ENCODE results near the gene PDGFD. TPM values are rescaled to one million over a fixed set of nuclear protein-coding genes. Genes with fewer than 3 reads are reported as not detected.

Gene PDGFD
- total RNA-seq, 2 experiments from 2014 or later = not detected

DNA sequence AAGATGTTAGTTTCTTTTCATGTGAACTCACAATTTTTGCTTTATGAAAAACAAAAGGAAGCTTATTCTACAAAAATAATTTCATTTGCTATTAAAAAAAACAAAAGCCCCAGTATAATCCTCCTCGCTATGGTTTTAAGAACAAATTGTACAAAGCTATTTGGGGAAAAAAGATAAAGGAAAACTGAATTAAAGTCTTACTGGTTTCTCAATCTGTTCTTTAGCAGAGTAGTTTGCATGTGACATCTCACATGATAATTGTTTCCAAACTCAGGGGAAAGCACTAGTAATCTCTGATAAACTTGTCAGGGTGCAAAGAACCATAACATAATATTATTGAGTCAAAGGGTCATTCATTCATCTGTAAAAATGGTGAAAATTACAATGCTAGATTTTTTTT lies 130.4 kb downstream of the PDGFD start:
- H3K9me3 Mint-ChIP-seq = no peaks in the 10 kb centered on the region
- intact Hi-C loops (cut with micrococcal nuclease) = no loop called here
- no peak for DNase-seq
- H3K4me1 Mint-ChIP-seq (ENCODE audit: low read depth) = no peaks in the 10 kb centered on the region
- CTCF ChIA-PET = no interaction called here
- H3K4me3 Mint-ChIP-seq = no peak overlapping the region
- H3K27ac Mint-ChIP-seq = no peak overlapping the region
- no peaks in the 10 kb centered on the region for H3K36me3 Mint-ChIP-seq (ENCODE audit: low read depth)
- no peaks in the 10 kb centered on the region for H3K27me3 Mint-ChIP-seq (ENCODE audit: low read depth)

DNA sequence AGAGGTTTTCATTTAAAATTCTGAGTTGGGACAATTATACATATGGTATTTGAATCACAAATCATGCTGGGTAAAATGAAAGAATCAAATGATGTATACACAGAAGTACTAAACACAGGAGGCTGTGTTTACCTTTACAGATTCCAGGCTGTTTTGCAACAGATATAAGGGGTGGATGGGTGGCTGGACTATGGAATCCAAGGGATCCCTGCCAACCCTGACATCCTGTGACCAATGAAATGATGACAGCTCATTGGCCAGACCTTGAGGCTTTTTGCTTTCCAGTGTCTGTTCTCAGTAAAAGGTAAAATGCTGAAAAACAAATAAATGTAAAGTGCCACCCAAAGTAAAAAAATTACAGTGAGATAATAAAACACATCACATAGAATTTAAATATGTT lies 130.8 kb downstream of the PDGFD start:
- no peaks in the 10 kb centered on the region for H3K27me3 Mint-ChIP-seq (ENCODE audit: low read depth)
- no peaks in the 10 kb centered on the region for H3K9me3 Mint-ChIP-seq
- no peak for DNase-seq
- H3K27ac Mint-ChIP-seq = no peak overlapping the region
- intact Hi-C loops (cut with micrococcal nuclease) = no loop called here
- H3K36me3 Mint-ChIP-seq (ENCODE audit: low read depth) = no peaks in the 10 kb centered on the region
- CTCF ChIA-PET = no interaction called here
- H3K4me1 Mint-ChIP-seq (ENCODE audit: low read depth) = no peaks in the 10 kb centered on the region
- no peak overlapping the region for H3K4me3 Mint-ChIP-seq

DNA sequence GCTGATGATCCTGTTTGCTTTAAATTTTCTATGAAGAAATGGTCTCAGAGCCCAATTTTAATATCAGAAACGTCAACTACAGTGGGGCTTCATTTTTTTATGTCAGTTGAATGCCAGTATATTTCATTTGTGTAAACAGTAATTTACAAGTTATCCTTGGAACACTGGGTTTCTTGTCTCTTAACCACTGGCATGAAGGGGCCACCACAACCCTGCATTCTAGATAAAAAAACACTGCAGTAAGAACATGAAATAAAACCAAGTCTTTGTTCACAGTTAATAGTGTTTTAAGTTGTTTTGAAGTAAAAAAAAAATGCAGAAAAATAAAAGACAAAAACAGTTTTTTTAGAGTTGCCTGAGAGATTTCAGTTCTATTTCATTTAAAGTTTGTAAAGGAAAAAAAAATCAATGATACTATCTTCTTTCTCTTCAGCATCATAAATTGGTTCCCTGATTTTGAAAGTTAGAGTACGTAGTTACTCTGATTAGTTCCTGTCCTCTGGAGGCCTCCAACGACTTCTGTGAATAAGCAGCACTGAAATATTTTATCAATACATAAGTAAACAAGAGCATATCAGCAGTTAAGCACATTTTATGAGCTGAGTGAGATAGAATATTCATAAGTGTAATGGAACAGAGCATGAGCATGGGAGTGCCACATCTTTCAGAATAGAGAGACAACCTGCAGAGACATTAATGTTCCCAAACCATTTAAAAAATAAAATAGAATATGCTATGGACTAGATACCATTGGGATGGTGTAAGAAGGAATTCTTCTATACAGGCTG lies 135.3 kb downstream of the PDGFD start:
- Mint-ChIP-seq H3K4me1 (ENCODE audit: low read depth) (no peaks in the 10 kb centered on the region), H3K36me3 (ENCODE audit: low read depth) (no peaks in the 10 kb centered on the region)
- CTCF ChIA-PET = no interaction called here

DNA sequence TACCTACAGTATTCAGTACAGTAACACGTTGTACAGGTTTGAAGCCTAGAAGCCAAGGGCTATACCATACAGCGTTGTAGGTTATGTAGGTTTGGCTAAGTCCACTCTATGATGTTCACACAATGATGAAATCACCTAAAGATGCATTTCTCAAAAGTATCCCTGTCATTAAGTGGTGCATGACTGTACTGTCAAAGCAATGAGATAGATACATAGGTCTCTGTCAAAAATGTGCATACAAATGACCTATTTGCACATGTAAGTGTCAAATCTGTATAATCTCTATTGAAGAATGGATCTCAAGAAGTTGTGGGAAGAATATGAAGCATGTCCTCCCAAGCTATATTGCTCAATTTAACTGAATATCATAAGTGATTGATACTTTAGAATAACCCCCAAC lies 139.4 kb downstream of the PDGFD start:
- Mint-ChIP-seq H3K27ac (no peak overlapping the region), H3K27me3 (ENCODE audit: low read depth) (no peaks in the 10 kb centered on the region), H3K4me1 (ENCODE audit: low read depth) (no peaks in the 10 kb centered on the region), H3K9me3 (no peaks in the 10 kb centered on the region), H3K36me3 (ENCODE audit: low read depth) (no peaks in the 10 kb centered on the region), H3K4me3 (no peak overlapping the region)
- DNase-seq = no peak
- CTCF ChIA-PET = interaction anchor here (0.7 kb wide), 1 partner anchor 332 kb away, joined by 3 read pairs; no protein-coding TSS in a partner anchor
- intact Hi-C loops (cut with micrococcal nuclease) = no loop called here

More for the DNA sequence above, 135.3 kb downstream of the PDGFD start:
- intact Hi-C loops (cut with micrococcal nuclease) = no loop called here
- no peak overlapping the region for H3K27ac Mint-ChIP-seq
- H3K4me3 Mint-ChIP-seq = no peak overlapping the region
- no peaks in the 10 kb centered on the region for H3K27me3 Mint-ChIP-seq (ENCODE audit: low read depth)
- no peaks in the 10 kb centered on the region for H3K9me3 Mint-ChIP-seq
- DNase-seq = no peak

DNA sequence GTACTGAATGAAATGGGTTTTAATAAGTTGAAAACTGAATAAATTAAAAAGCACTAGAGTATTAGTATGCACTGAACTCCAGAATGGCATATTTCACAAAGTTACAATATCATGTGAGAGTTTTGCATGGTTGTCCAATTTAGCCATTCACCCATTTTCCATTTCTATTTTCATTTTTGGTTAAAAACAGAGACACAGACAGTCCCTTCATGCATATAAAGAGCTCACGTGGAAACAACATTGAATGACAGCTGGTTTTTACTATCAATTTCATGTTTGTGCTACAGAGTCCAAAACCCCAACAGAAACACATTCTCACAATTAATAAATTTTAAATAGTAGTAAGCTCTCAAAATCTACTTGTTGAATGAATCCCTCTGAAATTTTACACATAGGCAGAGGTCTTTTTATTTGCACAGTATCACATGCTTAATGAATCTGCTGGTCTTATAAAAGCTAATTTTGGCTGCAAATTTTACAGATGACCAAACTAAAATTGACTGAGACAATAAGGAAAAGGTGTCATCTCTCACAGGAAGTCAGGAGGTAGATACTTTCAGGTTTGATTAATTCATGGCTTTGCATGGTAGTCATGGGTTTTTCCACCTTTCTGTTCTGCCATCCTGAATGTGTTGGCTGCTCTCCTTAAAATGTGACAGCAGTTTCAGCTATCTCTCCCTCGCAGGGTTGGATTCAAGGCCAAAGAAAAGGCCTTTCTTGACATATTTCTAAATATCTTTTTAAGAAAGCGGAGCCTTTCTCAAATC lies 148.1 kb downstream of the PDGFD start:
- intact Hi-C loops (cut with micrococcal nuclease) = no loop called here
- no peaks in the 10 kb centered on the region for H3K4me1 Mint-ChIP-seq (ENCODE audit: low read depth)
- H3K27me3 Mint-ChIP-seq (ENCODE audit: low read depth) = peaks cover 3% of the 10 kb centered on the region
- no peak for DNase-seq
- CTCF ChIA-PET = interaction anchor here (0.6 kb wide), 1 partner anchor 116 kb away, joined by 5 read pairs; no protein-coding TSS in a partner anchor
- H3K27ac Mint-ChIP-seq = no peak overlapping the region
- H3K4me3 Mint-ChIP-seq = no peak overlapping the region
- no peaks in the 10 kb centered on the region for H3K36me3 Mint-ChIP-seq (ENCODE audit: low read depth)
- H3K9me3 Mint-ChIP-seq = no peaks in the 10 kb centered on the region

DNA sequence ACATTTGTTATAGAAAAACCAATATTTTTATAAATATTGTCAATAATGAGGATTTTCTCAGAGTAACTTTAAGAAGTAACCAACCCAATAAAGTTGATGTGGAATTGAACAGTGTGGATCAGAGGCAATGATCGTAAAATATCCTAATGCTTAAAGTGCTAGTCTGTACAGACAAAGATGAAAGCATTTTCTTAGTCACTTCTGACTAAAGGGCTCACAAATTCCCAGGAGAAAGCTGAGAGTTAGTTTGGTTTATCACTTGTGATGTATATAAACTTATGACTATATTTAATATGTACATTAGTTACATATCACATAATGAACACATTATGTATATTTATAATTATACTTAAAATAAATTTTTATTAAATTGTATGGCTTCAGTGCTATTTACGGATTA lies 152.9 kb downstream of the PDGFD start:
- Mint-ChIP-seq H3K4me1 (ENCODE audit: low read depth) (no peaks in the 10 kb centered on the region), H3K27ac (no peak overlapping the region), H3K4me3 (no peak overlapping the region), H3K27me3 (ENCODE audit: low read depth) (peaks cover 3% of the 10 kb centered on the region), H3K36me3 (ENCODE audit: low read depth) (no peaks in the 10 kb centered on the region), H3K9me3 (no peaks in the 10 kb centered on the region)
- intact Hi-C loops (cut with micrococcal nuclease) = no loop called here
- CTCF ChIA-PET = no interaction called here
- DNase-seq = no peak

DNA sequence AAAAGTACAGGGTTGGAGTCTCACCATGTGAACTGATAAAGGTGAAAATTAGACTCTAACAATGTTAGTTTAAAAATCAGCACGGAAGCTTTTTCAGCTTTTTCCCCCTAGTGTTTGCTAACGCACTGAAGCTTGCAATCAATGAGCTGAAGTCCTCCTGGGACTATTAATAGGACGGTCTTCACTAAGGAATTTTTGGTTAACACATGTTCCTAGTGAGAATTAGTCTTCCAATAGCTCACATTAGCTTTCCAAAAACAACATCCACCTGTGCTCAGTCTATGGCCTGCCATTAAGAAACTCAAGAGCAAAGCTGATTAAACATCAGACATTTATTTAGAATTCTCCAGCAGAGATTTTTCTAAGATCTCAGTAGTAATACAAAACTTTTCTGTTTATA lies 154.2 kb downstream of the PDGFD start:
- Mint-ChIP-seq H3K4me3 (no peak overlapping the region), H3K9me3 (no peaks in the 10 kb centered on the region), H3K27me3 (ENCODE audit: low read depth) (peaks cover 3% of the 10 kb centered on the region), H3K27ac (no peak overlapping the region), H3K36me3 (ENCODE audit: low read depth) (no peaks in the 10 kb centered on the region), H3K4me1 (ENCODE audit: low read depth) (no peaks in the 10 kb centered on the region)
- intact Hi-C loops (cut with micrococcal nuclease) = no loop called here
- CTCF ChIA-PET = interaction anchor here (0.7 kb wide), 1 partner anchor 766 kb away, joined by 4 read pairs; no protein-coding TSS in a partner anchor
- DNase-seq = no peak

DNA sequence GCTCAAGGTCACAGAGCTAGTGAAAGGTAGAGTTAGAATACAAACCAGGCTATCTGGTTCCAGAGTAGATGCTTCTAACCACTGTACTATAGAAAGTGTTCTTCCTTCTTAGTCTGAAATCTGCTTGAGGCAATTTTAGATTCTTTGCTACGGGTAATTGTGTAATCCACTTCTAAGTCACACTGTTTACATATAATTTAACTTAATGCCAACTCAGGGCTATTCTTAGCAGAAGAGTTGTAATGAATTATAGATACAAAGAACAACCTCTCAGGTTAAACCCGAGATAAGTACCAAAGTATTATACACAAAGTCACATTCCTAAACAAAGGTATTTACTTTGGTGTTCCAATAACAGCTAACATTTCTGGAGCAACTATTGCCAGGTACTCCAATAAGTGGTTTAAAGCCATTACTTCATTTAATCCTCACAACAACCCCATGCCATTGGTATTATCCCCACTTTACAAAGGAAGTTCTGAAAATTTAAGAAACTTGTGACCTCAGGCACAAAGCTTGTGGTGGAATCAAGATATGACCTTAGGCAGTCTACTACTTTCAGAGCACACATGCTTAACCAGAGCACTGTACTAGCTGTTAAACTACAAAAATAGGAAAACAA lies 158.6 kb downstream of the PDGFD start:
- no peak for DNase-seq
- CTCF ChIA-PET = no interaction called here
- Mint-ChIP-seq H3K36me3 (ENCODE audit: low read depth) (no peaks in the 10 kb centered on the region), H3K27ac (no peak overlapping the region), H3K27me3 (ENCODE audit: low read depth) (no peaks in the 10 kb centered on the region), H3K4me3 (no peak overlapping the region), H3K9me3 (no peaks in the 10 kb centered on the region), H3K4me1 (ENCODE audit: low read depth) (no peaks in the 10 kb centered on the region)
- intact Hi-C loops (cut with micrococcal nuclease) = no loop called here

DNA sequence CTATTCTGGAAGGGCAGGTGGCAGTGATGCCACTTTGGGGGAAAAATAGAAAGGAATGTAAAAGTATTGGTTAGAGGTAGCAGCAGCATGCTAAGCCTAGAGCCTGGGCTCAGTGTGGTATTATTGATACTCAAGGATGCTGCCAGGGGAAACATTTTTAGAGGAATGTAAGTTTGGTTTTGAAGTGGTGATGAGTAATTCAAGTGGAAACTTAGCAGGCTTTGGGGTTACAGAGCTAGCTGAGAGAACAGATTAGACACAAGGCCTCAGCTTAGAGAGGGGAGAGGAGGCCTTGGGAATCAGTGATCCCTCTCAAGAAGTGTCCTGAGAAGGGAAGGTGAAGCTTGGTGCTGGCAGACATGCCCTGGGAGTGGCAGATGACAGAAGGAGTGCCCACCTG lies 160.5 kb downstream of the PDGFD start:
- intact Hi-C loops (cut with micrococcal nuclease) = no loop called here
- no peaks in the 10 kb centered on the region for H3K36me3 Mint-ChIP-seq (ENCODE audit: low read depth)
- no peak overlapping the region for H3K27ac Mint-ChIP-seq
- H3K4me3 Mint-ChIP-seq = no peak overlapping the region
- CTCF ChIA-PET = no interaction called here
- no peaks in the 10 kb centered on the region for H3K4me1 Mint-ChIP-seq (ENCODE audit: low read depth)
- no peaks in the 10 kb centered on the region for H3K9me3 Mint-ChIP-seq
- no peaks in the 10 kb centered on the region for H3K27me3 Mint-ChIP-seq (ENCODE audit: low read depth)
- no peak for DNase-seq

DNA sequence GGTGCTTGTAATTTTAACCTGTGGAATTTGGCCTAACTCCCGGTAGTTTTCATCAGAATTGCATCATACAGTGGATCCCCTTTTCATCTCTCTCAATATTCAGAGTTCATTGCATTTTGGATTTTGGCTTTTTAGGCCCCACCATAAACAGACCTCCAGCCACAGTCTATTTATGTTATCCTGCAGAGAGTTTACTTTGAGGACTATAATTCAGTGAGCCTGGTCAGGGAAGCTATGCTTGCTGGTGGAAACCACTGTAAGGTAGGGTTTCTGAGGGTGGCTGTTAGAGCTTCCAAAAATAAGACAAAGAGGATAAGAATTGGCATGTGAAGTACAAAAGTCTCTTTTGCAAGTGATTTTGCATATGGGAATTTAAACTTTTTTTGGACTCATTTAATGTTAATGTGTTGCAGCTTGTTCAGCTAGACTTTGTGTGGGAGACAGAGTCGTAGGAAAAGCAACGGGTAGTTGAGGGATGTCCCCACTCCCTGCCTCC lies 162.3 kb downstream of the PDGFD start:
- CTCF ChIA-PET = no interaction called here
- no peak overlapping the region for H3K4me3 Mint-ChIP-seq
- intact Hi-C loops (cut with micrococcal nuclease) = no loop called here

DNA sequence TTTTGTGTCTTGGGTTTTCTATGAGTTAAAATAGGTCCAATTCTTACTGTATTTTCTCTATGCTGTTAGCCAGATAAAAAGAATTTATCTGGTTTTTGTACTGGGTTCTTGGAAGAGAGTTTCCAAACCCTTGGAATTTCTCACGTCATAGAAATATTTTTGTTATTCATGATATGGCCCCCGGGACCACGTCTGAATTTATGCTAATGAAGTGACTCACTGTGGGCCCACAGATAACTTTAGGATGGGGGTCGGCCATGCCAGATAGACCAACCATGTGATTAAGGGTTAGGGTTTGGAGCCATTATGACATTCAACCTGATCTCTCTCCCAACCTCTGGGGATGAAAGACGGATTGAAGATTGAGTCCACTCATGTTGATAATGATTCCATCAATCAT lies 163.1 kb downstream of the PDGFD start:
- DNase-seq = no peak
- intact Hi-C loops (cut with micrococcal nuclease) = no loop called here

More for the DNA sequence above, 162.3 kb downstream of the PDGFD start:
- Mint-ChIP-seq H3K36me3 (ENCODE audit: low read depth) (no peaks in the 10 kb centered on the region), H3K27ac (no peak overlapping the region), H3K9me3 (no peaks in the 10 kb centered on the region), H3K27me3 (ENCODE audit: low read depth) (peaks cover 2% of the 10 kb centered on the region), H3K4me1 (ENCODE audit: low read depth) (no peaks in the 10 kb centered on the region)
- DNase-seq = no peak

DNA sequence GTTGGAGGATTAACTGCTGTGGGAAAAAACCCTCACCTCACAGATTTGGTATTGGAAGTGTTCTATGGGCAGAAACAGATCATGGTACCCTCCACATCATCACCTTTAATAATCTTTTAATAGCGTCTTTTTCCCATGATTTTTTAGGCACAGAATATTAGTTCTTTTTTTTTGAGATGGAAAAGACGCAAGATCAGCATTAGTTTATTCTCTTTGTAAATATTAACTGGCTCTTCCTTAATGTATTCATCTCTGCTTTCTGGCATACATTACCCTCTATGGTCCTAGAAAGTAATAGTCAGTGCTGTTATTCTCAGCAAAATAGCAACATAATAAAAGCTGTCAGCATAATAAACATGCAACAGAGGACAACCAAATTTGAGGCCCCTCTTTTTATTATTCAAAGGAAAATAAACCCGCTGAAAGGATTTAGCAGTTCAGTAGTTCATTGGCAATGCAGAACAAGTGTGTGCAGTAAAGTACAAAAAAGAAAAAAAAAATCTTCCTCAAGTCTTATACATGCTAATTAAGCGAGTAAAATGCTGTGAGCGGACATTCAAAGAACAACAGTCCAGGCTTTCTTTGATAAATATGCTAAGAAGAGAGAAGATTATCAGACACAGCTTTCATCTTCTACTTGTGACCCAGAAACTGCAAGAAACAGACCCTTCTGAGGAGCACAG lies 165.0 kb downstream of the PDGFD start:
- intact Hi-C loops (cut with micrococcal nuclease) = no loop called here
- H3K27ac Mint-ChIP-seq = no peak overlapping the region
- no peaks in the 10 kb centered on the region for H3K4me1 Mint-ChIP-seq (ENCODE audit: low read depth)
- H3K27me3 Mint-ChIP-seq (ENCODE audit: low read depth) = peaks cover 2% of the 10 kb centered on the region
- CTCF ChIA-PET = interaction anchor here (0.7 kb wide), 1 partner anchor 14 kb away, joined by 3 read pairs; no protein-coding TSS in a partner anchor
- no peak overlapping the region for H3K4me3 Mint-ChIP-seq
- H3K36me3 Mint-ChIP-seq (ENCODE audit: low read depth) = no peaks in the 10 kb centered on the region
- no peak for DNase-seq
- no peaks in the 10 kb centered on the region for H3K9me3 Mint-ChIP-seq

More for the DNA sequence above, 163.1 kb downstream of the PDGFD start:
- Mint-ChIP-seq H3K36me3 (ENCODE audit: low read depth) (no peaks in the 10 kb centered on the region), H3K4me3 (no peak overlapping the region), H3K4me1 (ENCODE audit: low read depth) (no peaks in the 10 kb centered on the region), H3K27me3 (ENCODE audit: low read depth) (peaks cover 2% of the 10 kb centered on the region), H3K9me3 (no peaks in the 10 kb centered on the region), H3K27ac (no peak overlapping the region)
- CTCF ChIA-PET = no interaction called here
